Thyroid gland (tissue), 4 donors: Measurements from ENCODE around the gene TGM2. TPM values are rescaled to one million over a fixed set of nuclear protein-coding genes. Genes with fewer than 3 reads are reported as not detected.

Source experiments
- DNase-seq, 2 donors: peaks; one replicate each; pipeline ENCODE4 v3.0.0-alpha.2; 2019
- H3K27ac ChIP-seq, 3 donors: fragments of 200-600 bp; sonication (generic); 1 replicate in 2 of 3; 2 replicates in 1 of 3; pipeline ENCODE4 v1.5.1; 2016 to 2019; ENCODE audit warnings: mild to moderate bottlenecking in 1 of 3, moderate library complexity in 1 of 3
- H3K27me3 ChIP-seq: fragments of 200-600 bp; sonication (generic); one replicate; pipeline ENCODE4 v1.5.1; 2019
- H3K36me3 ChIP-seq, 2 donors: fragments of 200-600 bp; sonication (generic); one replicate each; pipeline ENCODE4 v1.5.1; 2016 to 2019
- H3K4me1 ChIP-seq, 2 donors: fragments of 200-600 bp; sonication (generic); one replicate each; pipeline ENCODE4 v1.5.1; 2017 to 2019
- H3K4me3 ChIP-seq, 3 donors: fragments of 200-600 bp; sonication (generic); replicated peaks in 1 of 3; 1 replicate in 2 of 3; 2 replicates in 1 of 3; pipeline ENCODE4 v1.5.1; 2016; ENCODE audit warnings: mild to moderate bottlenecking in 1 of 3
- H3K9me3 ChIP-seq: fragments of 200-600 bp; sonication (generic); one replicate; pipeline ENCODE4 v1.5.1; 2017
- CTCF ChIP-seq, 6 experiments: fragments of 200-600 bp in 3 of 6; fragments of 450-650 bp in 3 of 6; sonication (generic) in 3 of 6; IDR thresholded peaks; one replicate each; pipeline ENCODE4 v1.5.1; 2016 to 2019; ENCODE audit warnings: antibody characterized with exemption in 6 of 6, mild to moderate bottlenecking in 2 of 6, inconsistent platforms in 1 of 6, moderate library complexity in 1 of 6
- POLR2A ChIP-seq, 2 donors: fragments of 450-650 bp; IDR thresholded peaks; one replicate each; pipeline ENCODE4 v1.6.1; 2017; ENCODE audit warnings: antibody characterized with exemption in 2 of 2, mild to moderate bottlenecking in 2 of 2, moderate library complexity in 1 of 2
- WGBS, 2 donors: methylation state at CpG; one replicate each; pipeline ENCODE4 v1.1.5; 2017; 5-methylcytosine and 5-hydroxymethylcytosine counted together
- intact Hi-C: fragments of 100-400 bp; cut with DNase I; formaldehyde crosslinking; loops from one replicate; pipeline ENCODE4 v1.15.1; 2023
- total RNA-seq, 4 donors: library from RNA; depleted of rRNA; stranded (reverse); fragments of >200 nt; gene quantifications; one replicate each; pipeline ENCODE4 v1.2.3, GENCODE V29; 2016

The TGM2 gene
- total RNA-seq, 4 donors from 2014 or later = 16.9 to 133 (median 18.4) TPM

GRCh38 chr20:38136421-38137245, 28.4 kb downstream of the TGM2 start:
- Histone ChIP-seq H3K27me3 (no peaks in the 10 kb centered on the region), H3K27ac (no peak overlapping the region), H3K4me3 (no peak overlapping the region), H3K4me1 (peaks cover 0 to 13% of the 10 kb centered on the region in 2 donors), H3K9me3 (no peaks in the 10 kb centered on the region), H3K36me3 (no peaks in the 10 kb centered on the region)
- no peak for DNase-seq
- WGBS, 2 donors = 90 to 96% methylated on average over 10 to 11 of the region's 14 CpGs
- intact Hi-C loops = no loop called here
- TF ChIP-seq POLR2A (IDR thresholded peaks at IDR 0.05) (no peak), CTCF (IDR thresholded peaks at IDR 0.05) (no peak)

- 87 to 93% methylated on average over 17 to 21 of the region's 28 CpGs for WGBS, 2 donors
- Histone ChIP-seq H3K36me3 (no peaks in the 10 kb centered on the region), H3K4me3 (no peak overlapping the region), H3K27me3 (no peaks in the 10 kb centered on the region), H3K9me3 (no peaks in the 10 kb centered on the region), H3K4me1 (peaks cover 0 to 13% of the 10 kb centered on the region in 2 donors), H3K27ac (no peak overlapping the region)
- intact Hi-C loops = no loop called here
- no peak for DNase-seq
- TF ChIP-seq POLR2A (IDR thresholded peaks at IDR 0.05) (no peak), CTCF (IDR thresholded peaks at IDR 0.05) (no peak)
Measured at GRCh38 chr20:38135651-38136420, 29.2 kb downstream of the TGM2 start.

GRCh38 chr20:38135271-38135650, 29.8 kb downstream of the TGM2 start:
- intact Hi-C loops = no loop called here
- no peak for TF ChIP-seq CTCF (IDR thresholded peaks at IDR 0.05)
- TF ChIP-seq POLR2A (IDR thresholded peaks at IDR 0.05) = no peak
- Histone ChIP-seq H3K27ac (peak overlapping the region in 2 of 3 donors; percentile 6 to 40), H3K36me3 (no peaks in the 10 kb centered on the region), H3K4me3 (no peak overlapping the region), H3K9me3 (no peaks in the 10 kb centered on the region), H3K27me3 (no peaks in the 10 kb centered on the region), H3K4me1 (peaks cover 0 to 13% of the 10 kb centered on the region in 2 donors)
- 87% methylated on average over 7 of the region's 7 CpGs for WGBS, 2 donors
- DNase-seq = no peak

- TF ChIP-seq CTCF (IDR thresholded peaks at IDR 0.05) (no peak), POLR2A (IDR thresholded peaks at IDR 0.05) (no peak)
- Histone ChIP-seq H3K27me3 (no peaks in the 10 kb centered on the region), H3K9me3 (no peaks in the 10 kb centered on the region), H3K4me1 (peaks cover 0 to 13% of the 10 kb centered on the region in 2 donors), H3K4me3 (no peak overlapping the region), H3K36me3 (no peaks in the 10 kb centered on the region), H3K27ac (peak overlapping the region in 2 of 3 donors; percentile 29 to 40)
- intact Hi-C loops = no loop called here
- no peak for DNase-seq
- WGBS, 2 donors = 47 to 50% methylated on average over 9 of the region's 9 CpGs
Measured at GRCh38 chr20:38134427-38135270, 30.4 kb downstream of the TGM2 start.
